ENCODE results near the gene GPR35. TPM values are rescaled to one million over a fixed set of nuclear protein-coding genes. Genes with fewer than 3 reads are reported as not detected.

Gene GPR35
- total and polyA plus RNA-seq, 2 of the 13 experiments (the other 11 are each of a cell fraction or from before 2014, with no cell fraction given): 27.1 to 44.2 TPM

DNA sequence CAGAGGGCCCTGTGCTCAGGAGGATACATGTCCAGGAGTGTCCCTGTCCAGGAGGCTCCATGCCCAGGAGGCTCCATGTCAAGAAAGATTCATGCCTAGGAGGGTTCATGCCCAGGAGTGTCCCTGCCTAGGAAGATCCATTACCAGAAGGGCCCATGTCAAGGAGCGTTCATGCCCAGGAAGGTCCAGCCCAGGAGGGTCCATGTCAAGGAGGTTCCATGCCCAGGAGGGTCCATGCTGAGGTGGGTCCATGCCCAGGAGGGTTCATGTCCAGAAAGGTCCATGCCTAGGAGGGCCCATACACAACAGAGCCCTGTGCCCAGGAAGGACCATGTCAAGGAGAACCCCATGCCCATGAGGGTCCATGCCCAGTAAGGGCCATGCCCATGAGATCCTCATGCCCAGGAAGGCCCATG lies 7.0 kb downstream of the GPR35 start:
- Histone ChIP-seq H3K9me3 (ENCODE audit: low read length) (peaks cover 34% of the 10 kb centered on the region), H3K4me3 (replicated peaks in 1 of 3; ENCODE audit: insufficient read depth in 1 of 3, low read depth in 2 of 3, low read length in 3 of 3) (no peak overlapping the region), H3K27me3 (ENCODE audit: control insufficient read depth in 1 of 2, insufficient read depth in 2 of 2, low read length in 2 of 2) (peaks cover 0 to 5% of the 10 kb centered on the region in 2 experiments; a peak in 2 of 5 replicates), H2AFZ (ENCODE audit: low read length) (no peak overlapping the region), H3K9ac (ENCODE audit: insufficient read depth, low read depth, low read length) (no peak overlapping the region), H3K4me2 (ENCODE audit: low read depth, low read length) (no peak overlapping the region), H3K4me1 (ENCODE audit: insufficient read depth, low read length) (peaks cover 19% of the 10 kb centered on the region), H3K79me2 (ENCODE audit: insufficient read depth, low read length) (no peaks in the 10 kb centered on the region), H3K27ac (ENCODE audit: extremely low read length, insufficient read depth, low read length) (no peak overlapping the region), H4K20me1 (ENCODE audit: insufficient read depth, low read length) (no peaks in the 10 kb centered on the region), H3K36me3 (replicated peaks in 1 of 2; ENCODE audit: control insufficient read depth in 1 of 2, insufficient read depth in 2 of 2, low read length in 2 of 2) (no peaks in the 10 kb centered on the region; a peak in 2 of 5 replicates)
- ATAC-seq (no peak), FAIRE-seq (no peak), DNase-seq (ENCODE audit: low spot score) (no peak)
- intact Hi-C loops (cut with micrococcal nuclease; ENCODE audit: unreplicated experiment) (no loop called here), in situ Hi-C loops (cut with HindIII; ENCODE audit: extremely low pct_ligation_motif_present, low pct_unique_long_range_greater_than_20kb) (no loop called here)
- CTCF ChIA-PET (ENCODE audit: low intra/inter-chr PET ratio, low total read pairs): no interaction called here
- 100% methylated on average over 1 of the region's 1 CpG for WGBS (ENCODE audit: low lambda C conversion rate)
- TF ChIP-seq ZNF841 (CRISPR knock-in tag; IDR thresholded peaks at IDR 0.05; ENCODE audit: borderline replicate concordance) (no peak), ATF5 (CRISPR knock-in tag; IDR thresholded peaks at IDR 0.05; ENCODE audit: low read depth) (no peak), ZNF235 (CRISPR knock-in tag; IDR thresholded peaks at IDR 0.05; ENCODE audit: borderline replicate concordance) (no peak), POLR2G (IDR thresholded peaks at IDR 0.05; ENCODE audit: low read depth, low read length) (peak; percentile 20; the same call in 1 of the 2 replicates), POLR2A (IDR thresholded peaks at IDR 0.05; ENCODE audit: insufficient read depth in 1 of 2, low read depth in 2 of 2, low read length in 2 of 2) (peak in 1 of 2 experiments; percentile 36; a peak in 1 of 4 replicates), ZC3H13 (CRISPR knock-in tag; IDR thresholded peaks at IDR 0.05) (peak; percentile 42; the same call in 1 of the 2 replicates), SSRP1 (CRISPR knock-in tag; IDR thresholded peaks at IDR 0.05) (0 out of 2 replicates have a peak, but pooled peaks have one; percentile 36), KDM2A (CRISPR knock-in tag; IDR thresholded peaks at IDR 0.05; ENCODE audit: borderline replicate concordance, low read depth) (peak; percentile 32; the same call in 1 of the 2 replicates), E2F2 (CRISPR knock-in tag; IDR thresholded peaks at IDR 0.05; ENCODE audit: borderline replicate concordance) (no peak), PAF1 (CRISPR knock-in tag; IDR thresholded peaks at IDR 0.05) (peak; percentile 38; the same call in 1 of the 2 replicates), ZKSCAN1 (IDR thresholded peaks at IDR 0.05; ENCODE audit: low read length) (no peak)
- TF ChIP-seq, protein P1, sequence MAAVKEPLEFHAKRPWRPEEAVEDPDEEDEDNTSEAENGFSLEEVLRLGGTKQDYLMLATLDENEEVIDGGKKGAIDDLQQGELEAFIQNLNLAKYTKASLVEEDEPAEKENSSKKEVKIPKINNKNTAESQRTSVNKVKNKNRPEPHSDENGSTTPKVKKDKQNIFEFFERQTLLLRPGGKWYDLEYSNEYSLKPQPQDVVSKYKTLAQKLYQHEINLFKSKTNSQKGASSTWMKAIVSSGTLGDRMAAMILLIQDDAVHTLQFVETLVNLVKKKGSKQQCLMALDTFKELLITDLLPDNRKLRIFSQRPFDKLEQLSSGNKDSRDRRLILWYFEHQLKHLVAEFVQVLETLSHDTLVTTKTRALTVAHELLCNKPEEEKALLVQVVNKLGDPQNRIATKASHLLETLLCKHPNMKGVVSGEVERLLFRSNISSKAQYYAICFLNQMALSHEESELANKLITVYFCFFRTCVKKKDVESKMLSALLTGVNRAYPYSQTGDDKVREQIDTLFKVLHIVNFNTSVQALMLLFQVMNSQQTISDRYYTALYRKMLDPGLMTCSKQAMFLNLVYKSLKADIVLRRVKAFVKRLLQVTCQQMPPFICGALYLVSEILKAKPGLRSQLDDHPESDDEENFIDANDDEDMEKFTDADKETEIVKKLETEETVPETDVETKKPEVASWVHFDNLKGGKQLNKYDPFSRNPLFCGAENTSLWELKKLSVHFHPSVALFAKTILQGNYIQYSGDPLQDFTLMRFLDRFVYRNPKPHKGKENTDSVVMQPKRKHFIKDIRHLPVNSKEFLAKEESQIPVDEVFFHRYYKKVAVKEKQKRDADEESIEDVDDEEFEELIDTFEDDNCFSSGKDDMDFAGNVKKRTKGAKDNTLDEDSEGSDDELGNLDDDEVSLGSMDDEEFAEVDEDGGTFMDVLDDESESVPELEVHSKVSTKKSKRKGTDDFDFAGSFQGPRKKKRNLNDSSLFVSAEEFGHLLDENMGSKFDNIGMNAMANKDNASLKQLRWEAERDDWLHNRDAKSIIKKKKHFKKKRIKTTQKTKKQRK (IDR thresholded peaks at IDR 0.05; ENCODE audit: low read length): no peak
- BruUV-seq (replicated peaks): no TSS peak
- POLR2A ChIA-PET: no interaction called here
